Stimulated activated CD4-positive, alpha-beta T cell treated with anti-CD3 and anti-CD28 coated beads, Interleukin-4, amount 100 ng/mL, for 4 hours (primary cell): ENCODE results near the gene PKNOX1.
"Not testable (repeated sequence)": the region's sequence is repeated elsewhere in the genome, so short reads cannot be mapped to it uniquely, and the experiment has no call there.

Experiments used
- DNase-seq, 2 experiments: peaks; one replicate each; pipeline ENCODE4 v3.0.0-alpha.2; 2020

Gene PKNOX1

GRCh38 chr21:42988236-42988965 lies 14.0 kb downstream of the PKNOX1 start:
- no peak for DNase-seq

GRCh38 chr21:42989370-42989769 lies 15.0 kb downstream of the PKNOX1 start:
- not testable (repeated sequence) for DNase-seq

GRCh38 chr21:42989816-42990650 lies 15.7 kb downstream of the PKNOX1 start:
- DNase-seq, result no peak

- no peak for DNase-seq
Observed at GRCh38 chr21:42991992-42992740, 17.8 kb downstream of the PKNOX1 start.

GRCh38 chr21:42993051-42993712 lies 18.8 kb downstream of the PKNOX1 start:
- DNase-seq, result no peak

GRCh38 chr21:42997053-42997452 lies 22.7 kb downstream of the PKNOX1 start:
- no peak for DNase-seq

- not testable (repeated sequence) for DNase-seq
Observed at GRCh38 chr21:42997983-42998382, 23.6 kb downstream of the PKNOX1 start.

- not testable (repeated sequence) for DNase-seq
Observed at GRCh38 chr21:42999152-42999551, 24.8 kb downstream of the PKNOX1 start.

GRCh38 chr21:43000041-43000440 lies 25.7 kb downstream of the PKNOX1 start:
- DNase-seq, result not testable (repeated sequence)

GRCh38 chr21:43001316-43001715 lies 27.0 kb downstream of the PKNOX1 start:
- DNase-seq, result no peak

- no peak for DNase-seq
Observed at GRCh38 chr21:43004926-43005325, 30.6 kb downstream of the PKNOX1 start.

- no peak for DNase-seq
Observed at GRCh38 chr21:43005635-43006034, 31.3 kb downstream of the PKNOX1 start.

- not testable (repeated sequence) for DNase-seq
Observed at GRCh38 chr21:43006051-43006873, 31.9 kb downstream of the PKNOX1 start.

- no peak for DNase-seq
Observed at GRCh38 chr21:43006874-43007208, 32.5 kb downstream of the PKNOX1 start.

GRCh38 chr21:43012596-43012995 lies 38.2 kb downstream of the PKNOX1 start:
- DNase-seq, result no peak

GRCh38 chr21:43015906-43016540 lies 41.7 kb downstream of the PKNOX1 start:
- no peak for DNase-seq

- no peak for DNase-seq
Observed at GRCh38 chr21:43016728-43017127, 42.4 kb downstream of the PKNOX1 start.

GRCh38 chr21:43018519-43018918 lies 44.2 kb downstream of the PKNOX1 start:
- no peak for DNase-seq

- no peak for DNase-seq
Observed at GRCh38 chr21:43020177-43020576, 45.8 kb downstream of the PKNOX1 start.

GRCh38 chr21:43020771-43021170 lies 46.4 kb downstream of the PKNOX1 start:
- DNase-seq, result no peak

- DNase-seq, result no peak
Observed at GRCh38 chr21:43021191-43021590, 46.8 kb downstream of the PKNOX1 start.
